GM19238 (cell line): ENCODE results near the gene CDK12.

Experiments
- DNase-seq: peaks from one replicate; pipeline ENCODE4 v3.0.0; 2011; ENCODE audit warnings: low spot score; ENCODE audit not compliant: insufficient read length

Gene CDK12

GRCh38 chr17:39548494-39549225, 87.4 kb downstream of the CDK12 start:
- no peak for DNase-seq

DNA sequence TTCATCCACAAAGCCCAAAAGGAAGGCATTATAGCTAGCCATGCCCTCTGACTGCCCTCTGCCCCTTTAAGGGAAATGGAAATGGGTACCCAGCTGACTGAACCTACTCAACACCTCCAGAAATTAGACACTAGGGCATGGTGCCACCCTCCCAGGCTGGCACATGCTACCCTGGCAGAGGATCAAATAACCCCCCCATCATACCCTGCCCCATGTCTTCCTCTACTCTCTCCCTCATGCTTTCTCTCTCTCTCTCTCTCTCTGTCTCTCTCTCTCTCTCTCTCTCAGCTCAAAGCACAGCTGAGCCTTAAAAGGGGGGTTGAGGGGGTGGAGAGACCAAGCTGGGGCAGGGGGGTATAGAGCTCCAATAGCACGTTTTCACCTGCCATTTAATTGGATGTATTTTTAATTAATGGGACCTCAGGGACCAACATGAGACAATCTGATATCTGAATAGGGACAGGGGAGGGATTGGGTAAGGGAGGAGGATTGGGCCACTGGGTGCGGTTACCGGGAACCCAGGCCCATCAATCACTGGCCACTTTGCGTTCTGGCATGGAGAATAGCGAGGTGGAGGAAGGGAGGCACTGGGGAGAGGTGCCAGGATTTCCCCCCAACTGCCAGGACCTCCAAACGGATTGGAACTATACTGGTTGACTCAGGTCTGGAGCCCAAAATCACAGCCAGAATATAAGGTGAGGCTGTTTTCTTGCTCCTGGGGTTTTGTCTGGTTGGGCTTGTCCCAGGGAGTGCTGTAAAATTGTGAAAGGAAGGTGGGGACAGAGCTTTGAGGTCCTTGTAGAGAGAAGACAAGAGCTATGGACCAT, 88.7 kb downstream of the CDK12 start:
- no peak for DNase-seq

DNA sequence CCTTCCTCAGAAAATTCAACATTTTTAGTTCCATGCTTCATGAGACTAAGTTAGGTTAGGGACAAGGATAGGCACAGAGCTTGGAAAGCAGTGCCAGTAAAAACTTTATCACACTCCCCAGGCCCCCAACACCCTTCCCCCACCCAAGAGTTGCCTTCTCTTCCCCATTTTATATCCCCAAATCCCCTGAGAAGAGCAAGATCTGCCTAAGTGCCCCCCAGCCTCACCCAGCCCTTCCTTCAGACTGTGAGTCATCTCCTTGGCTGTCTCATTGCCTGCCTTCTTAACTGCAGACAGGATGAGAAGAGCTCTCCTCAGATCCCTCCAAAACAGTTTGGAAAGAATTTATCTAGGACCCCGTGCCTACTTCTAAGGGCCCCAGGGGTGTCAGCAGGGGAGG, 90.6 kb downstream of the CDK12 start:
- DNase-seq: no peak

DNA sequence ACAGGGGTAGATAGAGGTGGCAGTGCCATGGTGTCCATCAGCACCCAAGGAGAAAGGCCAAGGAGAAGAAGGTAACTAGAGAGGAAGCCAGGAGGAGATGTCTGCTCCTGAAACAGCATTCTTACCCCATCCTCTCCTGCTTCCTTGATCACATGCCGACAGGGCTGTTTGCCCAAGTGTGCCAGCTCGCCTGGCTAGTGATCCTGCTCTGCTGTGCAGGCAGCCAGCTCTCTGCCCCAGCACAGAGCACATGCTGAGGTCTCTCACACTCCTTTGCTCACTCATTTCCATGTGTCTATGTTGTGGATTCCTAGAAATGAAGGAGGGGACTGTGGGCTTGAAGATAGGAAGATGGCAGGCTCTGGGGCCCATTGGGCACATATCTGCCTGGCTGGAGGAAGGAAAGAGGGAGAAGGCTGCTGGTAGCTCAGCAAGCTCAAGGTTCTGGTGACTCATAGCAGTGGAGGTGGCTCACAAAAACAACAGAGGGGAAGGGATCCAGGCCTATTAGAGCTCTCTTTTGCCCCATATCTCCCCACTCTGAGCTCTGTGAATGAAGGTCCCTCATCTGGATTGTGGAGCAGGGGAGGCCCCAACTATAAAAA, 92.2 kb downstream of the CDK12 start:
- DNase-seq: no peak

- no peak for DNase-seq
Measured at GRCh38 chr17:39555368-39555767, 94.1 kb downstream of the CDK12 start.

DNA sequence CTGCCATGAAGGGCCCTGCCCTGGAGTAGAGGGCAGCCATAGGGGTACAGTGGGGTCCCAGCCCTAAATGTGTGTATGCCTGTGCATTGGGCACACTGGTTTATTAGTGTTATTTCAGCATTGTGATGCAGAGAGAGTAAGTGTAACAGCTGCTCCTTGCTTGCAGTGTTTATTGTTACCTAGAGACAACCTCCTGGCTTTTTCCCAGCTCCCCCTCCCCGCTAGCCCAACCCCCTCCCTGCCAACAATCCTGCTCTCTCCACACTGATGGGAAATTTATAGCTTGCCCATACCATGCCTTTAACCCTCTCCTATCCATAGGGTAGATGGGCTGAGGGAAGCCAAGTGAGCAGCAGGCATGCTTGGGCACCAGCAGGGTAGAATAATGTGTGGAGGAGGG, 95.1 kb downstream of the CDK12 start:
- no peak for DNase-seq

GRCh38 chr17:39562395-39562794, 101.1 kb downstream of the CDK12 start:
- DNase-seq: no peak

DNA sequence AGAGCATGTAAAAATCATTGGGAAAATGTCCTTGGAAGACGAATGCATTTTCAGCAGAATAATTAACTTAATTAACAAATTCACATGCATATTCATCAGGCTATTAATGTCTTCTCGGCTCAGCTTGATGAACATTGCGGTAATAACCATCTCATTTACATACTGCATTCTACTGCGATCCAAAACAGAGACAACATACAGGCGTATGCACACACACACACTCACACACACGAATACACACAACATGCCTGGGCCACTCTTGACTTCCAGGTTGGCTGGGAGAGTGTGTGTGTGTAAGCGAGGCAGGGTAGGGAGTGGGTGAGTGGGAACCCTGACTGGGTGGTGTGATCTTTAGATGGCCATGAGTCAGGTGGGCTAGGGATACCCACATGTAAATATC, 101.7 kb downstream of the CDK12 start:
- DNase-seq: no peak

- no peak for DNase-seq
Measured at GRCh38 chr17:39563476-39563875, 102.2 kb downstream of the CDK12 start.

GRCh38 chr17:39564211-39564848, 103.0 kb downstream of the CDK12 start:
- no peak for DNase-seq

DNA sequence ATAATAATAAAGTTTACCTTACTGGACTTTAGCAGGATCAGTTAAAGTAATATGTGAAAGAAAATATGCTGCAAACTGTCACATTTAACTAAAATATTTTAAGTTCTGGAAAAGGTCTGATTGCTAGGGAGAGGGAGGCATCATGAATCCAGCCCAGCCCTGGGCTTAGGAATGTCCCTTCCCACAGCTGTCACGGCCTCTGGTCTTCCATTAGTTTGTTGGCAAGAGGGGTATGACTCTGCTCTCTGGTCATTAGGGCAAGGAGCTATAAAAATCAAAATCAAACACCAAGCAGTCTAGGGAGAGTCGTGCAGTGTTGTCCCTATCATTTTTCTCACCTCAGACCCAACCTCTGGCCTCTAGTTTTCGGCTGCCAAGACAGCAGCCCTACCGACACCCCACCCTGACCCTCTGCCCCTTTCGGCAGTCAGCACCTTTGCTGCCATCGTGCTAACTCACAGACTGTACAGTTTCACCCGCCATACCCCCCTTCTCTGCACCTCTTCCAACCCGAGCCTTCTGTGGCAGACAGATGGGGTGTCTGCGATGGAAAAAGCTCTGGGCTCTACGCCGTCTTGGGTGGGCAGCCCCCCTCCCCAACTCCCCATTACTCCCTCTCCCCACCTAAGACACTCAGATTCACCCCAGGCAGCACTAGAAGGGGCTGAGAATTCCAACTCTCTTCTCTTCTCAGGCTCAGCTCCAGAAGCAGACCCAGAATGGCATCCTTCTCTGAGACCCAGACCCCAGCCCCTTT, 105.0 kb downstream of the CDK12 start:
- DNase-seq: no peak

DNA sequence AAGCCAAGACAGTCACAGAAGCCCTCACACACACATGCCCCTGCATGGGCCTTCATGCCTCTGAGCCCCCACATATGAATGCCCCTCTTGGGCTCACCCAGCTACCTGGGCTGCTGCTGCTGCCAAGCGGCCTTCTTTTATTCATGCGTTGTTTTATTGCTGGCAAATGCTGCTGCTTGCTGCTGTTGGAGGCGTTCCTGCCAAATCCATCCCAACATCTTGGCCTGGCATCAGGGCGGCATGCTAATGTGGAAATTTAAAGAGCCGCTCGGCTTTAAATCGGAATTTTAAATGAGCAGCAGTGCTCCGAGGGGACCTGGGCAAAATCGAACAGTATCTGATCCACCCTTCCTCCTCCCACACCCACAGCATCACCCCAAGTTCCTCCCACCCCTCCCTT, 107.4 kb downstream of the CDK12 start:
- DNase-seq: no peak

- no peak for DNase-seq
Measured at GRCh38 chr17:39569126-39569525, 107.8 kb downstream of the CDK12 start.

DNA sequence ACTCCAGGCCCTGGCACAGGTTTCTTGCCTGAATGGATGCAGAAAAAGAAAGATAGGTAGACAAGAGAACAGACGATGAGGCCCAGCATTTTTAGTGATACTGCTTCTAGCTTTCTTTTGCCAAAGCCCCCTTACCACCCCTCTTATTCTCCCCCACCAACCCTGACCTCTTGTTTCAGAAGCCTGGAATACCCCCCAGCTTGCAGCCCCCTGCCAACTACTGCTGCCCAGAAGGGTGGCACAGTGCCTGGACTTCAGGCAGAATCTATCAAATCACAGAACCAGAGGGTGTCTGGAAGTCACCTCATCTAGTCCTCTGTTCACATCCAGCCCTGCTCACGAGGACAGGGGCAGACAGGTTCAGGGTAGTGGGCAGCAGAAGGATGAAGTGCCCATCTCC, 110.8 kb downstream of the CDK12 start:
- no peak for DNase-seq

GRCh38 chr17:39573447-39574298, 112.4 kb downstream of the CDK12 start:
- DNase-seq: peak; percentile 63

DNA sequence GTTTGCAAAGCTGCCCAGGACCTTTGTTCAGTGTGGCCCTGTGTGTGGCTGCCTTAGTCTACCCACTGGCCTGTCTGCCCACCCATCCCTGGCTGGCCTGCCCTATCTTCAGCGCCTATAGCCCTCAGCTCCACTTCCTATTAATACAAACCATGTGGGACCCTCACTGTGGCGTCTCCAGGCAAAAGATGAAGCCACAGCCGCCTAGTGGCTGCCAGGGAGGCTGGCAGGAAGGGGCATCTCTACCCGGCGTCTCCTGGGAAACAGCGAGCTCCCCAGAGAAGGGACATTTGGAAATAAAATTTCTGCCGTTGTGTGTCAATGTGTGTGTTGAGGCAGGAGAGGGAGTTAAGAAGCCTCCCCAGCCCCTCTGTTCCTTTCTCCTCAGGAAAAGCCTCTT, 114.9 kb downstream of the CDK12 start:
- no peak for DNase-seq

DNA sequence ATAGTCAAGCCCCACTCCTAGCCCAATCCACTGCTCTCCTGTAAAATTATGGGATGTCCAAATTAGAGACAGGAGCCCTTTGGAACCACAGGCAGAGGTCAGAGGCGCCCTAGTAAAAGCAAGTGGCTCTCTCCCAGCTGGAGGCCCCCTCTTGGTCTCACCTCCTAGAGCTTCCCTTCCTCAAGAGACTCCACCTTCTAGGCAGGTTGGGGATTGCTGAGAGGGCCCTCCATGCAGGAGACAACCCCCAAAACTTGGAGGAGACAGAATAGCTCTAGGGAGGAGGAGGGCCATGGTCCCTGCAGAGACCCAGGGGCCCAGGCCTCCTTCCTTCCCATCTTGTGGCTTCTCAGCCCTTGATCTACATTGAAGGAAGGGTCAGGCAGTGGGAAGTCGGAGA, 117.0 kb downstream of the CDK12 start:
- DNase-seq: no peak

DNA sequence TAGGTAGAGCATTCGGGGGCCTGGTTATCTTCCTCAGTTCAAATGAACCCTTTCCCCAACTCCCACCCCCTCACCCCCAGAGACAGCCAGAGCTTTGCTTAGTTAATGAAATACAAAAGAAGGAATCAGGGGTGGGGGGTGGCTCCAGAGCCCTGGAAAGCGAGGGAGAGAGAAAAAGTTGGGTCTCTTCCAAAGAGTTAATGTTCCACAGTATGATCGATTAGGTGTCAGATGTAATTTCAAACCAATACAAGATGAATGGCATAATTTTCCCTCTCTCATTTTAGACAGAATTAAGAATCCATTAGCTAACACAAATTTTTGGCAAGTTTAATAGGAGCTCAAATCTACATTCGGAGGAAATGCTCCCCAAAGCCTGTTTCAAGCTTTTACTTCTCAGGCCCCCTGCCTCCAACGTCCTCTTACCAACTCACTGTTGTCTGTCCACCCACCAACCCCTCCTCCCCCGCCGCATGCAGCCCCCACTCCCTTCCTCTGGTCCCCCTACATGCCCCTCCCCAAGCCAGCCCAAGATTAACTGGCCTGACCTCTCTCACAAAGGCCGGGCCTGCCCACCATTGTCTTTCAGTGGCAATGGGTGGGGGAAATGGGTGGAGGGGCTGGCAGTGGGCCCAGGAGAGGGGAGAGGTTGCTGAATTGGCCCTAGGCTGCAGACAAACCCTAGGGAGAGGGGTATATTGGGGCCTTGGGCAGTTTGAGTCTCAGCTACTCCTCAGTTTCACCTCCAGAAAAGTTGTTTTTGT, 118.2 kb downstream of the CDK12 start:
- DNase-seq: no peak

DNA sequence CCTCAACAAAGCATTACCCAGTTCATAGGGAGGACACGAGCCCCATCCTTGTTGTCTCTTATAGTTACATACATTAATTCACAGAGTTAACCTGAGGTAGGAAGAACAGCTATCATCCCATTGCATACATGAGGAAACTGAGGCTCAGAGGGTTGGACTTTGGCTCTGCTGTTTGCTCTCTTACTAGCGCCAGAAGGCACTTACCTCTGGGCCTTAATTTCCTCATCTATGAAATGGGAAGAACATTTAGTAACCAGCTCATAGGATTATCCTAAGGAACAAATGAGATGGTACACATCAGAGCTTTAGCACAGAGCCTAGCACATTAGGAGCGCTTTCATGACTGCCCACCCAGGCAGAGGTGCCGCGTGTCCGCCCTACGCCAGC, 118.8 kb downstream of the CDK12 start:
- DNase-seq: no peak
